Fibroblast of lung (primary cell): ENCODE measurements around the gene PTER. TPM values are rescaled to one million over a fixed set of nuclear protein-coding genes. Genes with fewer than 3 reads are reported as not detected.

Experiments
- DNase-seq, 2 donors: peaks; one replicate each; pipeline versions ENCODE4 v3.0.0 to v3.0.0-alpha.2; 2010; ENCODE audit warnings: low read depth in 2 of 2
- H2AFZ ChIP-seq: 2 replicates; pipeline ENCODE4 v1.5.1; 2012; ENCODE audit warnings: low read length, control low read depth, inconsistent platforms
- H3K27ac ChIP-seq: 2 replicates; pipeline ENCODE4 v1.5.1; 2011; ENCODE audit warnings: low read length, control low read depth; ENCODE audit not compliant: insufficient read depth
- H3K27me3 ChIP-seq: 2 replicates; pipeline ENCODE4 v1.5.1; 2011; ENCODE audit warnings: mild to moderate bottlenecking, low read length; ENCODE audit not compliant: control insufficient read depth, insufficient read depth
- H3K36me3 ChIP-seq: 2 replicates; pipeline ENCODE4 v1.5.1; 2011; ENCODE audit warnings: low read length; ENCODE audit not compliant: control insufficient read depth, insufficient read depth
- H3K4me1 ChIP-seq: 2 replicates; pipeline ENCODE4 v1.5.1; 2011; ENCODE audit warnings: low read length; ENCODE audit not compliant: control insufficient read depth, insufficient read depth; ENCODE audit errors: extremely low read depth
- H3K4me2 ChIP-seq: 2 replicates; pipeline ENCODE4 v1.5.1; 2011; ENCODE audit warnings: low read length, control low read depth; ENCODE audit not compliant: insufficient read depth; ENCODE audit errors: extremely low read depth
- H3K4me3 ChIP-seq, 4 experiments: fragments of 200-600 bp in 1 of 4; sonication (generic) in 1 of 4; replicated peaks in 1 of 4; 2 replicates each; pipeline ENCODE4 v1.5.1; 2011 to 2016; ENCODE audit warnings: low read length in 4 of 4, low read depth in 3 of 4, mild to moderate bottlenecking in 3 of 4, control low read depth in 2 of 4, inconsistent platforms in 1 of 4, mixed read lengths in 1 of 4; ENCODE audit not compliant: insufficient read depth in 1 of 4; ENCODE audit errors: control extremely low read depth in 1 of 4
- H3K79me2 ChIP-seq: 2 replicates; pipeline ENCODE4 v1.5.1; 2012; ENCODE audit warnings: mild to moderate bottlenecking, low read length, inconsistent platforms; ENCODE audit not compliant: control insufficient read depth, insufficient read depth
- H3K9ac ChIP-seq: 2 replicates; pipeline ENCODE4 v1.5.1; 2011; ENCODE audit warnings: mild to moderate bottlenecking, low read length, control low read depth; ENCODE audit not compliant: insufficient read depth
- H3K9me3 ChIP-seq: 2 replicates; pipeline ENCODE4 v1.5.1; 2012; ENCODE audit warnings: low read depth, low read length; ENCODE audit not compliant: control insufficient read depth, insufficient read depth
- H4K20me1 ChIP-seq: 2 replicates; pipeline ENCODE4 v1.5.1; 2011; ENCODE audit warnings: low read length; ENCODE audit not compliant: control insufficient read depth, insufficient read depth; ENCODE audit errors: extremely low read depth
- EZH2 ChIP-seq: IDR thresholded peaks from 2 replicates; pipeline ENCODE4 v1.5.1; 2012; ENCODE audit warnings: low read length, control low read depth, mild to moderate bottlenecking; ENCODE audit errors: missing control alignments
- polyA plus RNA-seq, 2 donors: library from polyadenylated mRNA; depleted of rRNA in 1 of 2; stranded (reverse) in 1 of 2; unstranded in 1 of 2; fragments of >200 nt; gene quantifications; 2 replicates each; pipeline ENCODE4 v1.2.1, GENCODE V29; 2011 to 2012; ENCODE audit warnings: missing spikeins in 1 of 2
- total RNA-seq: library from RNA; depleted of rRNA; stranded (reverse); fragments of >200 nt; gene quantifications from 2 replicates; pipeline ENCODE4 v1.2.1, GENCODE V29; 2014
- TF ChIP-seq, protein P1 (sequence below), 2 donors: IDR thresholded peaks in 1 of 2; conservative IDR thresholded peaks in 1 of 2; 1 replicate in 1 of 2; 2 replicates in 1 of 2; pipeline ENCODE4 v1.5.1; 2011 to 2012; ENCODE audit warnings: low read length in 2 of 2, control low read depth in 1 of 2, inconsistent platforms in 1 of 2, low read depth in 1 of 2, mild to moderate bottlenecking in 1 of 2

PTER gene
- total and polyA plus RNA-seq, 2 donors (not counting 1 experiment from before 2014, with no cell fraction given): 8.8 to 10.4 TPM

GRCh38 chr10:16423599-16423998, 13.2 kb upstream of the PTER start:
- H3K27ac ChIP-seq: no peak overlapping the region
- no peaks in the 10 kb centered on the region for H3K79me2 ChIP-seq
- H3K9ac ChIP-seq: no peak overlapping the region

GRCh38 chr10:16425449-16425848, 11.4 kb upstream of the PTER start:
- no peak overlapping the region for H2AFZ ChIP-seq
- H3K9ac ChIP-seq: no peak overlapping the region
- no peaks in the 10 kb centered on the region for H3K9me3 ChIP-seq
- no peaks in the 10 kb centered on the region for H3K27me3 ChIP-seq
- no peak for TF ChIP-seq EZH2
- TF ChIP-seq, protein P1, sequence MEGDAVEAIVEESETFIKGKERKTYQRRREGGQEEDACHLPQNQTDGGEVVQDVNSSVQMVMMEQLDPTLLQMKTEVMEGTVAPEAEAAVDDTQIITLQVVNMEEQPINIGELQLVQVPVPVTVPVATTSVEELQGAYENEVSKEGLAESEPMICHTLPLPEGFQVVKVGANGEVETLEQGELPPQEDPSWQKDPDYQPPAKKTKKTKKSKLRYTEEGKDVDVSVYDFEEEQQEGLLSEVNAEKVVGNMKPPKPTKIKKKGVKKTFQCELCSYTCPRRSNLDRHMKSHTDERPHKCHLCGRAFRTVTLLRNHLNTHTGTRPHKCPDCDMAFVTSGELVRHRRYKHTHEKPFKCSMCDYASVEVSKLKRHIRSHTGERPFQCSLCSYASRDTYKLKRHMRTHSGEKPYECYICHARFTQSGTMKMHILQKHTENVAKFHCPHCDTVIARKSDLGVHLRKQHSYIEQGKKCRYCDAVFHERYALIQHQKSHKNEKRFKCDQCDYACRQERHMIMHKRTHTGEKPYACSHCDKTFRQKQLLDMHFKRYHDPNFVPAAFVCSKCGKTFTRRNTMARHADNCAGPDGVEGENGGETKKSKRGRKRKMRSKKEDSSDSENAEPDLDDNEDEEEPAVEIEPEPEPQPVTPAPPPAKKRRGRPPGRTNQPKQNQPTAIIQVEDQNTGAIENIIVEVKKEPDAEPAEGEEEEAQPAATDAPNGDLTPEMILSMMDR (conservative IDR thresholded peaks at IDR 0.05 in 1 of 2, IDR thresholded peaks at IDR 0.05 in 1 of 2; ENCODE audit: low read depth in 1 of 2, low read length in 2 of 2): no peak
- no peak overlapping the region for H3K4me3 ChIP-seq
- H3K79me2 ChIP-seq: no peaks in the 10 kb centered on the region
- H3K4me2 ChIP-seq: no peak overlapping the region
- no peaks in the 10 kb centered on the region for H3K36me3 ChIP-seq
- H3K27ac ChIP-seq: no peak overlapping the region
- no peak for DNase-seq
- H3K4me1 ChIP-seq: no peaks in the 10 kb centered on the region
- no peaks in the 10 kb centered on the region for H4K20me1 ChIP-seq

More at GRCh38 chr10:16423599-16423998, 13.2 kb upstream of the PTER start:
- no peak overlapping the region for H2AFZ ChIP-seq
- no peak for DNase-seq
- no peaks in the 10 kb centered on the region for H3K9me3 ChIP-seq
- no peaks in the 10 kb centered on the region for H4K20me1 ChIP-seq
- TF ChIP-seq, protein P1 (conservative IDR thresholded peaks at IDR 0.05 in 1 of 2, IDR thresholded peaks at IDR 0.05 in 1 of 2; ENCODE audit: low read depth in 1 of 2, low read length in 2 of 2): no peak
- no peak for TF ChIP-seq EZH2
- no peak overlapping the region for H3K4me2 ChIP-seq
- no peaks in the 10 kb centered on the region for H3K27me3 ChIP-seq
- H3K36me3 ChIP-seq: no peaks in the 10 kb centered on the region
- H3K4me3 ChIP-seq: no peak overlapping the region
- no peaks in the 10 kb centered on the region for H3K4me1 ChIP-seq

DNA sequence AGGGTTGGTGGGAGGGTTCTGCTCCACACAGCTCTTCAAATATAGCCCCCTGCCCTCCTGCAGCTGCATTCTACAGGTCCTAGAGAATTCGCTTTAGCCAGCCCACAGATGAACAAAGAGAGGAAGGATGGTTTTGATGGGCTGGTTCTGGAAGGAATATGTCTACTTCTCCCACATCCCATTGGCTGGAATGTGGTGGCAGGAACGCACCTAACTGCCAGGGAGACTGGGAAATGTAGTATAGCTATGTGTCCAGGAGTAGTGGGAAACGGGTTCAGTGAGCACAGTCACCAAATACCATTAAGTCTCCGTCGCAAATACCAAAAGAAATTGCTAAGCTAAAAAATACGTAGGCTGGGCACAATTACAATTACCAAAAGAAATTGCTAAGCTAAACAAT, 7.3 kb upstream of the PTER start:
- Histone ChIP-seq H3K79me2 (no peaks in the 10 kb centered on the region), H3K27me3 (no peaks in the 10 kb centered on the region), H4K20me1 (no peaks in the 10 kb centered on the region), H3K36me3 (no peaks in the 10 kb centered on the region), H3K9ac (no peak overlapping the region), H3K4me1 (no peaks in the 10 kb centered on the region), H3K4me2 (no peak overlapping the region), H3K27ac (no peak overlapping the region), H3K9me3 (no peaks in the 10 kb centered on the region), H3K4me3 (no peak overlapping the region), H2AFZ (no peak overlapping the region)
- DNase-seq: no peak
- TF ChIP-seq EZH2: no peak
- TF ChIP-seq, protein P1 (conservative IDR thresholded peaks at IDR 0.05 in 1 of 2, IDR thresholded peaks at IDR 0.05 in 1 of 2; ENCODE audit: low read depth in 1 of 2, low read length in 2 of 2): no peak
